ENCODE measurements around the gene CDC42.

DNA sequence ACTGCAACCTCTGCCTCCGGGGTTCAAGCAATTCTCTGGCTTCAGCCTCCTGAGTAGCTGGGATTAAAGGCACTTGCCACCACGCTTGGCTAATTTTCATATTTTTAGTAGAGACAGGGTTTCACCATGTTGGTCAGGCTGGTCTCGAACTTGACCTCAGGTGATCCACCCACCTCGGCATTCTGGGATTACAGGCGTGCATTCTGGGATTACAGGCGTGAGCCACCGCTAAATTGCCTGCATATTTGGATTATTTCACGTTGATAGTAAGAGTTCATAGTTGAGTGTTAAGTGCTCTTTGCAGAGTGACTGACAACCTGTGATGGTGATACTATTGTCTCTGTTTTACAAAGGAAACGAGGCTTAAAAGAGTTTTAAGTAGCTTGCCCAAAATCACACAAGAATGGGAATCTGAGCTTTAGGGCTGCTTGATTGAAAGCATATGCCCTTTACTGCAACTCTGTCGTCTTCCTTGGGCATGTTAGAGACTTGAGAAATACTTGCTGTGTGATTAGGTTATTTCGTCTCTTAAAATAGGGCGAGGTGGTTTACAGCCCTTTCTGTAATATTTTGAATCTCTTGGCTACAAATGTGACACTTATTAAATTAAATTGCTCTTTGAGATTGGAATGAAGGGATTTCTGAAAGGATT, 12.4 kb downstream of the CDC42 start:
- TF ChIP-seq, protein P1, sequence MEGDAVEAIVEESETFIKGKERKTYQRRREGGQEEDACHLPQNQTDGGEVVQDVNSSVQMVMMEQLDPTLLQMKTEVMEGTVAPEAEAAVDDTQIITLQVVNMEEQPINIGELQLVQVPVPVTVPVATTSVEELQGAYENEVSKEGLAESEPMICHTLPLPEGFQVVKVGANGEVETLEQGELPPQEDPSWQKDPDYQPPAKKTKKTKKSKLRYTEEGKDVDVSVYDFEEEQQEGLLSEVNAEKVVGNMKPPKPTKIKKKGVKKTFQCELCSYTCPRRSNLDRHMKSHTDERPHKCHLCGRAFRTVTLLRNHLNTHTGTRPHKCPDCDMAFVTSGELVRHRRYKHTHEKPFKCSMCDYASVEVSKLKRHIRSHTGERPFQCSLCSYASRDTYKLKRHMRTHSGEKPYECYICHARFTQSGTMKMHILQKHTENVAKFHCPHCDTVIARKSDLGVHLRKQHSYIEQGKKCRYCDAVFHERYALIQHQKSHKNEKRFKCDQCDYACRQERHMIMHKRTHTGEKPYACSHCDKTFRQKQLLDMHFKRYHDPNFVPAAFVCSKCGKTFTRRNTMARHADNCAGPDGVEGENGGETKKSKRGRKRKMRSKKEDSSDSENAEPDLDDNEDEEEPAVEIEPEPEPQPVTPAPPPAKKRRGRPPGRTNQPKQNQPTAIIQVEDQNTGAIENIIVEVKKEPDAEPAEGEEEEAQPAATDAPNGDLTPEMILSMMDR (IDR thresholded peaks at IDR 0.05) = no peak
- TF ChIP-seq POLR2A (IDR thresholded peaks at IDR 0.05) = no peak
- TF ChIP-seq POLR2AphosphoS5 (IDR thresholded peaks at IDR 0.05) = no peak
